Uterus (tissue), 4 donors: Measurements from ENCODE around the gene RNASET2. TPM values are rescaled to one million over a fixed set of nuclear protein-coding genes. Genes with fewer than 3 reads are reported as not detected.
"Not testable (repeated sequence)": the region's sequence is repeated elsewhere in the genome, so short reads cannot be mapped to it uniquely, and the experiment has no call there.

Source experiments
- DNase-seq, 2 donors: peaks; one replicate each; pipeline ENCODE4 v3.0.0-alpha.2; 2019 to 2020
- H3K27ac ChIP-seq, 2 donors: fragments of 200-600 bp; sonication (generic); 1 replicate in 1 of 2; 2 replicates in 1 of 2; pipeline ENCODE4 v1.5.1; 2016 to 2018
- H3K27me3 ChIP-seq, 2 donors: fragments of 200-600 bp; sonication (generic); one replicate each; pipeline ENCODE4 v1.5.1; 2018 to 2019; ENCODE audit warnings: control low read depth in 1 of 2
- H3K36me3 ChIP-seq, 2 donors: fragments of 200-600 bp; sonication (generic); one replicate each; pipeline ENCODE4 v1.5.1; 2019; ENCODE audit warnings: control low read depth in 1 of 2
- H3K4me1 ChIP-seq, 2 donors: fragments of 200-600 bp; sonication (generic); one replicate each; pipeline ENCODE4 v1.5.1; 2018 to 2019; ENCODE audit warnings: control low read depth in 1 of 2
- H3K4me3 ChIP-seq, 2 donors: fragments of 200-600 bp; sonication (generic); 1 replicate in 1 of 2; 2 replicates in 1 of 2; pipeline ENCODE4 v1.5.1; 2018 to 2019; ENCODE audit warnings: mild to moderate bottlenecking in 1 of 2
- H3K9me3 ChIP-seq, 2 donors: fragments of 200-600 bp; sonication (generic); one replicate each; pipeline ENCODE4 v1.5.1; 2019; ENCODE audit warnings: control low read depth in 1 of 2
- CTCF ChIP-seq, 4 experiments: fragments of 200-600 bp in 2 of 4; fragments of 450-650 bp in 2 of 4; sonication (generic) in 2 of 4; IDR thresholded peaks; one replicate each; pipeline ENCODE4 v1.5.1; 2016 to 2019; ENCODE audit warnings: antibody characterized with exemption in 4 of 4, mild to moderate bottlenecking in 2 of 4, moderate library complexity in 1 of 4
- POLR2A ChIP-seq, 2 donors: fragments of 450-650 bp; IDR thresholded peaks; one replicate each; pipeline ENCODE4 v1.6.1; 2016; ENCODE audit warnings: antibody characterized with exemption in 2 of 2, mild to moderate bottlenecking in 1 of 2, moderate library complexity in 1 of 2
- intact Hi-C: fragments of 100-400 bp; cut with DNase I; formaldehyde crosslinking; loops from one replicate; pipeline ENCODE4 v1.15.1; 2023; ENCODE audit warnings: low total_unique reads
- total RNA-seq, 4 donors: library from RNA; depleted of rRNA in 3 of 4; stranded (reverse); fragments of >200 nt in 3 of 4; gene quantifications; one replicate each; pipeline versions ENCODE4 v1.1.0 to v1.2.4, GENCODE V29; 2014 to 2023
- donor health status: DM: yes; HTN: yes; CAD: no.

RNASET2 gene
- total RNA-seq, 4 donors from 2014 or later: 22.0 to 184 (median 30.3) TPM

GRCh38 chr6:166951670-166952060 is 4.7 kb downstream of the RNASET2 start:
- H3K27ac ChIP-seq: no peak overlapping the region
- H3K36me3 ChIP-seq: no peaks in the 10 kb centered on the region
- no peaks in the 10 kb centered on the region for H3K9me3 ChIP-seq
- intact Hi-C loops: no loop called here
- DNase-seq: no peak
- no peak overlapping the region for H3K4me3 ChIP-seq
- peaks cover 0 to 6% of the 10 kb centered on the region in 2 donors for H3K4me1 ChIP-seq
- no peaks in the 10 kb centered on the region for H3K27me3 ChIP-seq
- TF ChIP-seq POLR2A (IDR thresholded peaks at IDR 0.05) (no peak), CTCF (IDR thresholded peaks at IDR 0.05) (no peak)

GRCh38 chr6:166950892-166951669 is 5.3 kb downstream of the RNASET2 start:
- H3K4me3 ChIP-seq, H3K4me1 ChIP-seq, H3K9me3 ChIP-seq, intact Hi-C loops, H3K36me3 ChIP-seq, H3K27me3 ChIP-seq: not testable (repeated sequence)
- peak; percentile 42 to 53 for DNase-seq
- TF ChIP-seq CTCF (IDR thresholded peaks at IDR 0.05): peak; percentile 37 to 51 (median 44)
- H3K27ac ChIP-seq: peak overlapping the region in 1 of 2 donors; percentile 14

GRCh38 chr6:166950443-166950821 is 5.9 kb downstream of the RNASET2 start:
- Histone ChIP-seq H3K9me3 (no peaks in the 10 kb centered on the region), H3K27me3 (no peaks in the 10 kb centered on the region), H3K4me3 (no peak overlapping the region), H3K4me1 (no peaks in the 10 kb centered on the region), H3K27ac (no peak overlapping the region), H3K36me3 (no peaks in the 10 kb centered on the region)
- TF ChIP-seq POLR2A (IDR thresholded peaks at IDR 0.05) (no peak), CTCF (IDR thresholded peaks at IDR 0.05) (no peak)
- intact Hi-C loops: no loop called here
- DNase-seq: no peak

GRCh38 chr6:166949528-166950442 is 6.6 kb downstream of the RNASET2 start:
- TF ChIP-seq CTCF (IDR thresholded peaks at IDR 0.05) (no peak), POLR2A (IDR thresholded peaks at IDR 0.05) (no peak)
- no peak overlapping the region for H3K4me3 ChIP-seq
- intact Hi-C loops: no loop called here
- no peaks in the 10 kb centered on the region for H3K36me3 ChIP-seq
- no peak overlapping the region for H3K27ac ChIP-seq
- DNase-seq: no peak
- no peaks in the 10 kb centered on the region for H3K27me3 ChIP-seq
- no peaks in the 10 kb centered on the region for H3K9me3 ChIP-seq
- H3K4me1 ChIP-seq: no peaks in the 10 kb centered on the region

GRCh38 chr6:166948724-166949123 is 7.6 kb downstream of the RNASET2 start:
- H3K4me1 ChIP-seq, H3K27me3 ChIP-seq, H3K36me3 ChIP-seq, H3K27ac ChIP-seq, DNase-seq, H3K9me3 ChIP-seq, intact Hi-C loops, H3K4me3 ChIP-seq: not testable (repeated sequence)
